ENCODE results near the gene TXNDC11.

Gene TXNDC11

GRCh38 chr16:11684231-11685025, 58.2 kb downstream of the TXNDC11 start:
- Histone ChIP-seq H3K27ac (no peak overlapping the region; the same call in 1 of the 2 replicates), H3K4me3 (no peak overlapping the region), H3K4me2 (peak overlapping the region; percentile 98), H4K20me1 (peaks cover 39% of the 10 kb centered on the region), H3K9ac (no peak overlapping the region), H3K27me3 (no peaks in the 10 kb centered on the region), H3K9me3 (no peaks in the 10 kb centered on the region), H3K4me1 (peaks cover 96% of the 10 kb centered on the region), H3K36me3 (peaks cover 73% of the 10 kb centered on the region)
- no peak for TF ChIP-seq Cebpa-rat (IDR thresholded peaks at IDR 0.05)

GRCh38 chr16:11683145-11683544, 59.5 kb downstream of the TXNDC11 start:
- H3K9ac ChIP-seq, result no peak overlapping the region
- no peak overlapping the region for H3K4me3 ChIP-seq
- peaks cover 82% of the 10 kb centered on the region for H3K36me3 ChIP-seq
- H4K20me1 ChIP-seq, result peaks cover 52% of the 10 kb centered on the region
- peaks cover 96% of the 10 kb centered on the region for H3K4me1 ChIP-seq
- H3K9me3 ChIP-seq, result no peaks in the 10 kb centered on the region
- H3K4me2 ChIP-seq, result peak overlapping the region; percentile 98
- H3K27me3 ChIP-seq, result no peaks in the 10 kb centered on the region
- H3K27ac ChIP-seq, result peak overlapping the region; percentile 73
- no peak for TF ChIP-seq Cebpa-rat (IDR thresholded peaks at IDR 0.05)

GRCh38 chr16:11682655-11683096, 60.0 kb downstream of the TXNDC11 start:
- Histone ChIP-seq H3K4me1 (peaks cover 96% of the 10 kb centered on the region), H3K9ac (peak overlapping the region; percentile 30; the same call in 1 of the 2 replicates), H3K27ac (peak overlapping the region; percentile 73), H3K36me3 (peaks cover 82% of the 10 kb centered on the region), H3K4me3 (no peak overlapping the region), H3K27me3 (no peaks in the 10 kb centered on the region), H3K4me2 (peak overlapping the region; percentile 98), H3K9me3 (no peaks in the 10 kb centered on the region), H4K20me1 (peaks cover 56% of the 10 kb centered on the region)
- TF ChIP-seq Cebpa-rat (IDR thresholded peaks at IDR 0.05), result no peak

- Histone ChIP-seq H3K4me3 (no peak overlapping the region), H3K36me3 (peaks cover 82% of the 10 kb centered on the region), H3K27me3 (no peaks in the 10 kb centered on the region), H3K9ac (peak overlapping the region; percentile 30; the same call in 1 of the 2 replicates), H4K20me1 (peaks cover 62% of the 10 kb centered on the region), H3K27ac (peak overlapping the region; percentile 73), H3K4me2 (peak overlapping the region; percentile 98), H3K4me1 (peaks cover 96% of the 10 kb centered on the region), H3K9me3 (no peaks in the 10 kb centered on the region)
- no peak for TF ChIP-seq Cebpa-rat (IDR thresholded peaks at IDR 0.05)
Measured at GRCh38 chr16:11681976-11682654, 60.5 kb downstream of the TXNDC11 start.

- Histone ChIP-seq H3K36me3 (peaks cover 82% of the 10 kb centered on the region), H3K27ac (peak overlapping the region; percentile 73), H3K27me3 (no peaks in the 10 kb centered on the region), H3K4me2 (peak overlapping the region; percentile 98), H3K9me3 (no peaks in the 10 kb centered on the region), H4K20me1 (peaks cover 67% of the 10 kb centered on the region), H3K9ac (peak overlapping the region; percentile 17; the same call in 1 of the 2 replicates), H3K4me3 (no peak overlapping the region), H3K4me1 (peaks cover 96% of the 10 kb centered on the region)
- TF ChIP-seq Cebpa-rat (IDR thresholded peaks at IDR 0.05), result peak; percentile 68; the same call in 1 of the 2 replicates
Measured at GRCh38 chr16:11681556-11681955, 61.1 kb downstream of the TXNDC11 start.

GRCh38 chr16:11679941-11680911, 62.4 kb downstream of the TXNDC11 start:
- peaks cover 81% of the 10 kb centered on the region for H4K20me1 ChIP-seq
- no peaks in the 10 kb centered on the region for H3K9me3 ChIP-seq
- peak overlapping the region; percentile 59 for H3K9ac ChIP-seq
- peaks cover 100% of the 10 kb centered on the region for H3K4me1 ChIP-seq
- no peak for TF ChIP-seq Cebpa-rat (IDR thresholded peaks at IDR 0.05)
- H3K4me2 ChIP-seq, result peak overlapping the region; percentile 98
- H3K36me3 ChIP-seq, result peaks cover 82% of the 10 kb centered on the region
- H3K27me3 ChIP-seq, result no peaks in the 10 kb centered on the region
- H3K4me3 ChIP-seq, result no peak overlapping the region
- peak overlapping the region; percentile 73 for H3K27ac ChIP-seq

- Histone ChIP-seq H3K4me2 (peak overlapping the region; percentile 98), H3K9ac (peak overlapping the region; percentile 59; the same call in 1 of the 2 replicates)
Measured at GRCh38 chr16:11679250-11679649, 63.4 kb downstream of the TXNDC11 start.

GRCh38 chr16:11677959-11678881, 64.4 kb downstream of the TXNDC11 start:
- Histone ChIP-seq H3K27me3 (no peaks in the 10 kb centered on the region), H3K4me1 (peaks cover 100% of the 10 kb centered on the region), H3K27ac (peak overlapping the region; percentile 73), H3K9ac (peak overlapping the region; percentile 56), H3K9me3 (no peaks in the 10 kb centered on the region), H4K20me1 (peaks cover 100% of the 10 kb centered on the region), H3K36me3 (peaks cover 74% of the 10 kb centered on the region), H3K4me3 (peak overlapping the region; percentile 37; the same call in 1 of the 2 replicates), H3K4me2 (peak overlapping the region; percentile 98)
- TF ChIP-seq Cebpa-rat (IDR thresholded peaks at IDR 0.05), result no peak

More at GRCh38 chr16:11679250-11679649, 63.4 kb downstream of the TXNDC11 start:
- Histone ChIP-seq H4K20me1 (peaks cover 91% of the 10 kb centered on the region), H3K27me3 (no peaks in the 10 kb centered on the region), H3K36me3 (peaks cover 74% of the 10 kb centered on the region), H3K4me3 (peak overlapping the region; percentile 37; the same call in 1 of the 2 replicates), H3K4me1 (peaks cover 100% of the 10 kb centered on the region), H3K27ac (peak overlapping the region; percentile 73), H3K9me3 (no peaks in the 10 kb centered on the region)
- no peak for TF ChIP-seq Cebpa-rat (IDR thresholded peaks at IDR 0.05)

Data from BLaER1 (cell line).